Right atrium auricular region (tissue), 2 donors: ENCODE results near the gene PYGB. TPM values are rescaled to one million over a fixed set of nuclear protein-coding genes. Genes with fewer than 3 reads are reported as not detected.

ENCODE experiments used
- DNase-seq: peaks from one replicate; pipeline ENCODE4 v3.0.0-alpha.2; 2019; ENCODE audit warnings: low spot score
- H3K27ac ChIP-seq, 2 donors: fragments of 200-600 bp; sonication (generic); 1 replicate in 1 of 2; 2 replicates in 1 of 2; pipeline ENCODE4 v1.5.1; 2016 to 2019
- H3K27me3 ChIP-seq, 2 donors: fragments of 200-600 bp; sonication (generic); one replicate each; pipeline versions ENCODE4 v1.5.1 to v1.6.0; 2017 to 2019
- H3K36me3 ChIP-seq: fragments of 200-600 bp; sonication (generic); one replicate; pipeline ENCODE4 v1.5.1; 2016
- H3K4me1 ChIP-seq, 2 donors: fragments of 200-600 bp; sonication (generic); one replicate each; pipeline versions ENCODE4 v1.5.1 to v1.6.0; 2017 to 2019
- H3K4me3 ChIP-seq, 2 donors: fragments of 200-600 bp; sonication (generic); 1 replicate in 1 of 2; 2 replicates in 1 of 2; pipeline ENCODE4 v1.5.1; 2017 to 2019; ENCODE audit warnings: mild to moderate bottlenecking in 1 of 2, moderate library complexity in 1 of 2
- H3K9me3 ChIP-seq, 2 donors: fragments of 200-600 bp; sonication (generic); one replicate each; pipeline ENCODE4 v1.5.1; 2019
- total RNA-seq, 2 donors: library from RNA; depleted of rRNA; stranded (reverse); fragments of >200 nt; gene quantifications; one replicate each; pipeline ENCODE4 v1.1.0, GENCODE V29; 2016
- TF ChIP-seq, protein P1 (sequence below), 2 donors: fragments of 200-600 bp; sonication (generic); IDR thresholded peaks; one replicate each; pipeline ENCODE4 v1.5.1; 2019; ENCODE audit warnings: antibody characterized with exemption in 2 of 2

The PYGB gene
- total RNA-seq, 2 donors from 2014 or later: 145 to 174 TPM

DNA sequence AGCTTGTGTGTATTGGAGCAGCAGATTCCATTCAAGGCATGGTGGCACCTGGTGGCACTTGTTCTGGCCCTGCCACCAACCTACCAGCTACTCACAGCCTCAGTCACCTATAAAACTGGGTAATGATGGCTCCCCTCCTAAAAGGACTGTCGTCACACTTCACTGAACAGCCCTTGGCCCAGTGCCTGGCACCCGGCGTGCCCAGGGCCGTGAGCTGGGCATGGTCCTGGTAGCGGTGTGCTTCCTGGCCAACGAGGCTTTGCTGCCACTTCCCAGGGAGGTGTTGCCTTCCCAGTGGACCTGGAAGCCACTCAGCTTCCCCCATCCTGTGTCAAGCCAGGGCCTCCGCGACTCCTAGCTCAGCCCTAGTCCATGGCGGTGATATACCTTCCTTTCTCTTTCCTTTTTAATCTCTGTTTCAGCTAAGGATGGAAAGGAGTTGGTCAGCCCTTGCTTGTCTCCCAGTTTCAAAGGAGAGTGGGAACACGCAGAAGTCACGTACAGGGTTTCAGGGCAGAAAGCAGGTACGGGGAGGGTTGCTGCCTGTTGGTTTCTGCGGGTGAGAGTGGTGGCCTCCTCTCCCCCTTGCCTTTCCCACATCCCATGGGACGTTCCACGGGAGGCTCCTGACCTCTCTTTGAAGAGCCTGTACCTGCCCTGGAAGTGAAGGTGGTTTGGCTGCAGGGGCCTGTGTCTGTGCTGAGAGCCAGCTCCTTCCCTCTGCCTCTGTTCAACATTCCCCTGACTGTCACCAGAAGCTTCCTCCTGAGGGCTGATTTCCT, 26.9 kb upstream of the PYGB start:
- H3K4me1 ChIP-seq: peaks cover 0 to 51% of the 10 kb centered on the region in 2 donors
- H3K27me3 ChIP-seq: no peaks in the 10 kb centered on the region
- TF ChIP-seq, protein P1, sequence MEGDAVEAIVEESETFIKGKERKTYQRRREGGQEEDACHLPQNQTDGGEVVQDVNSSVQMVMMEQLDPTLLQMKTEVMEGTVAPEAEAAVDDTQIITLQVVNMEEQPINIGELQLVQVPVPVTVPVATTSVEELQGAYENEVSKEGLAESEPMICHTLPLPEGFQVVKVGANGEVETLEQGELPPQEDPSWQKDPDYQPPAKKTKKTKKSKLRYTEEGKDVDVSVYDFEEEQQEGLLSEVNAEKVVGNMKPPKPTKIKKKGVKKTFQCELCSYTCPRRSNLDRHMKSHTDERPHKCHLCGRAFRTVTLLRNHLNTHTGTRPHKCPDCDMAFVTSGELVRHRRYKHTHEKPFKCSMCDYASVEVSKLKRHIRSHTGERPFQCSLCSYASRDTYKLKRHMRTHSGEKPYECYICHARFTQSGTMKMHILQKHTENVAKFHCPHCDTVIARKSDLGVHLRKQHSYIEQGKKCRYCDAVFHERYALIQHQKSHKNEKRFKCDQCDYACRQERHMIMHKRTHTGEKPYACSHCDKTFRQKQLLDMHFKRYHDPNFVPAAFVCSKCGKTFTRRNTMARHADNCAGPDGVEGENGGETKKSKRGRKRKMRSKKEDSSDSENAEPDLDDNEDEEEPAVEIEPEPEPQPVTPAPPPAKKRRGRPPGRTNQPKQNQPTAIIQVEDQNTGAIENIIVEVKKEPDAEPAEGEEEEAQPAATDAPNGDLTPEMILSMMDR (IDR thresholded peaks at IDR 0.05): no peak
- no peak overlapping the region for H3K4me3 ChIP-seq
- H3K9me3 ChIP-seq: no peaks in the 10 kb centered on the region
- H3K27ac ChIP-seq: peak overlapping the region; percentile 88 to 96
- H3K36me3 ChIP-seq: peaks cover 74% of the 10 kb centered on the region
- no peak for DNase-seq

DNA sequence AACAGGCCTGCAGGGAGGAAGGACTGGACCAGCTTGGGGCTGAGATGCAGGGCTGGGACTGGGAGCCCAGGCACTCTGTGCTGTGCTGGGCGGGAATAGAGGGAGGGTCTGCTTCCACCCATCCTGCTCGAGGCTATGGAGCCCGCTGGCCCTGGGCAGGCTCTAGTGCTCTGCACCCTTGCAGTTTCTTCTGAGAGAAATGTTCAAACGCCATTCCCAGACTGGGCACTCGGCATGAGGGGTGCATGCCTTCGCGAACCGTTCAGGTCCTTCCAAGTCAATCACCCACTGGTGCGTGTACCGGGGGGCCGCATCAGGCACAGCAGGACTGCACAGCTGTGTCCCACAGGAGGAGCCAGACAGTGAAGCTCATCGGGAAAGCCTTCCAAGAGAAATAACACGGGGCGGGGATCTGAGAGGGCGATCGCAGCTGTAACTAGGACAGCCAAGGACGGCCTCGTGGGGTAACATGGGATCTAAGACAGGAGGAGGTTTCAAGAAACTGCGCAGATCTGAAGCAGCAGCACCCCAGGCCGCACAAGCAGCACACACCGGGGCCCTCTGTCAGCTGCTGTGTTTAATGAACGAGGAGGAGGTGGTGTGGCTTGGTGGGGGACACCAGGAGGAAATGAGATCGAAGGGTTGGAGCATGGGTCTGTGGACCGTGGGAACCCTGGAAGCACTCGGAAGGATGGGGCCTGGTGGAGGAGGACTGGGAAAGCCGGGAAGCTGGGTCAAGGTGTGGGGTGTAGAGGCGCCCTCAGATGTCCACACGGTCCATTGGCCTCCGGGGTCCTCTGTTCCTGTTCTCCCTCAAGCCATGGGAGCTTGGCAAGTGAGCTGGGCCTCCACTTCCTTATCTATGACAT, 26.1 kb upstream of the PYGB start:
- H3K27ac ChIP-seq: peak overlapping the region; percentile 88 to 96
- DNase-seq: no peak

DNA sequence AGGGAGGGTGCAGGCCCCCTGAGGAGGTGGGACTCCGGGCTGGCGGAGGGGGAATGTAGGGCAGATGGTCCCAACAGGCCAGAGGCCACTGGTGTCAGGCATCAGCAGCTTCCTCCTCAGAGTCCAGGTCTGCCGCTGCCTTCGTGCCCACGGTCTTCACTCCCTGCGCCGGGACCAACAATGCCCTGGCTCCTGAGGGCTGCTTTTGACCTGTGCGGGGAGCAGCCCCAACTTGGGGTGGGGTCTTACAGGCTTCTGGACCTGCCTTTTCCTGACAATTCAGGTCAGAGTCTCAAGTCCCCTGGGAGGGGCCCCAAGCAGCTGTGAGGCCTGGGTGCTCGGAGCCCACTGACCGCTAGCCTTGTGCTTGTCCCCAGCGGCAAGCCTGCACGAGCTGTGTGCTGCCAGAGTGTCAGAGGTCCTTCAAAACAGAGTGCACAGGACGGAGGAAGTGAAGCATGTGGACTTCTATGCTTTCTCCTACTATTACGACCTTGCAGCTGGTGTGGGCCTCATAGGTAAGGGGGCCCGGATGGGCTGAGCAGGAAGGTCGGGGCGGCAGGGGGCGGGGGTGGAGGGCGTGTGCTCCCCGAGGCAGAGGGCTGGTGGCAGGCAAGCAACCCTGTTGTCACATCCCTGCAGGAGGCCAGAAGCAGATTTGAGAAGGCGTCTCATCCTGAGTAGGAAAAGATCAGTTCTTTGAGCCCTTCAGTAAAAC, 25.3 kb upstream of the PYGB start:
- H3K4me1 ChIP-seq: peaks cover 2 to 59% of the 10 kb centered on the region in 2 donors
- H3K36me3 ChIP-seq: peaks cover 60% of the 10 kb centered on the region
- TF ChIP-seq, protein P1 (IDR thresholded peaks at IDR 0.05): no peak
- no peak for DNase-seq
- no peaks in the 10 kb centered on the region for H3K9me3 ChIP-seq
- no peaks in the 10 kb centered on the region for H3K27me3 ChIP-seq
- peak overlapping the region; percentile 88 to 96 for H3K27ac ChIP-seq
- H3K4me3 ChIP-seq: no peak overlapping the region

More for the DNA sequence above, 26.1 kb upstream of the PYGB start:
- peaks cover 68% of the 10 kb centered on the region for H3K36me3 ChIP-seq
- H3K27me3 ChIP-seq: no peaks in the 10 kb centered on the region
- TF ChIP-seq, protein P1 (IDR thresholded peaks at IDR 0.05): no peak
- peaks cover 0 to 52% of the 10 kb centered on the region in 2 donors for H3K4me1 ChIP-seq
- no peaks in the 10 kb centered on the region for H3K9me3 ChIP-seq
- no peak overlapping the region for H3K4me3 ChIP-seq

DNA sequence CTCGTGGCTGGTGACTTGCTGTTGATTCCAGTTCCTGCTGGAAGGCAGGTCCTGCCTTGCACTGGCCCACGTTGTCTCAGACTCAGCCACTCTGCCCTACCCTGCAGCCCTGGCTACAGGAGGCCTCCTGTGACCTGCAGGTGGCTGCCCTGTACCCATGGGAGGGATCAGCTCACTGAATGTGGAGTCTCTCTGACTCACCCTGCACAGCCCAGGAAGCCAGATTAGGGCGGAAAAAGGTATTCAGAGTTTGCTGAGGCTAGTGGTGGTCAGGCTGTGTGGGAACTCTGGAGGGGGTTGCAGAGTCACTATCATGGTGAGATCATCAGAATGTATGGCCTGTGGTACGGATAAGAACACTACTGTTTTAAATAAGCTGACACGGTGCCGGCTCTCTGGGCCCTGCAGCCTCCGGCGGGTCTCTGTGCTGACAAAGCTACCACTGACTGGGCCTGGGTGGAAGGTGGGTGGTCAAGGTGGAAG, 24.7 kb upstream of the PYGB start:
- no peak overlapping the region for H3K4me3 ChIP-seq
- H3K27ac ChIP-seq: peak overlapping the region; percentile 88 to 96
- no peak for DNase-seq
- no peaks in the 10 kb centered on the region for H3K27me3 ChIP-seq
- H3K36me3 ChIP-seq: peaks cover 54% of the 10 kb centered on the region
- H3K4me1 ChIP-seq: peaks cover 2 to 65% of the 10 kb centered on the region in 2 donors
- no peaks in the 10 kb centered on the region for H3K9me3 ChIP-seq
- TF ChIP-seq, protein P1 (IDR thresholded peaks at IDR 0.05): no peak
